ACC112 (cell line): ENCODE data around the gene CFAP57.

ENCODE experiments used
- H2AFZ ChIP-seq: fragments of 200-600 bp; sonication (generic); one replicate; pipeline ENCODE4 v1.6.0; 2017; ENCODE audit warnings: antibody characterized with exemption, low read length; ENCODE audit not compliant: unreplicated experiment
- H3K27ac ChIP-seq: fragments of 200-600 bp; sonication (generic); 2 replicates; pipeline ENCODE4 v1.5.1; 2014; ENCODE audit warnings: low read depth, mild to moderate bottlenecking, antibody characterized with exemption, low read length, moderate library complexity
- H3K27me3 ChIP-seq: fragments of 200-600 bp; sonication (generic); 2 replicates; pipeline ENCODE4 v1.6.1; 2014; ENCODE audit warnings: mild to moderate bottlenecking, antibody characterized with exemption, low read length, moderate library complexity, mixed read lengths; ENCODE audit not compliant: insufficient read depth
- H3K36me3 ChIP-seq: fragments of 200-600 bp; sonication (generic); 2 replicates; pipeline ENCODE4 v1.6.1; 2016; ENCODE audit warnings: mild to moderate bottlenecking, antibody characterized with exemption, low read length, moderate library complexity, mixed read lengths; ENCODE audit not compliant: insufficient read depth
- H3K4me1 ChIP-seq: fragments of 200-600 bp; sonication (generic); one replicate; pipeline ENCODE4 v1.6.1; 2016; ENCODE audit warnings: low read length, mixed read lengths; ENCODE audit not compliant: insufficient read depth, unreplicated experiment, control insufficient read depth
- H3K4me3 ChIP-seq: fragments of 200-600 bp; sonication (generic); 2 replicates; pipeline ENCODE4 v1.5.1; 2014; ENCODE audit warnings: mild to moderate bottlenecking, low read depth, low read length
- H3K79me2 ChIP-seq: fragments of 200-600 bp; sonication (generic); one replicate; pipeline ENCODE4 v1.6.0; 2016; ENCODE audit warnings: low read length; ENCODE audit not compliant: control insufficient read depth, unreplicated experiment, insufficient read depth

The CFAP57 gene

GRCh38 chr1:43302201-43302600, 130.1 kb downstream of the CFAP57 start:
- Histone ChIP-seq H2AFZ (no peak overlapping the region), H3K27me3 (no peaks in the 10 kb centered on the region), H3K4me3 (no peak overlapping the region), H3K79me2 (no peaks in the 10 kb centered on the region), H3K36me3 (no peaks in the 10 kb centered on the region), H3K4me1 (no peaks in the 10 kb centered on the region), H3K27ac (no peak overlapping the region)

GRCh38 chr1:43302721-43303470, 130.8 kb downstream of the CFAP57 start:
- Histone ChIP-seq H3K4me3 (no peak overlapping the region), H2AFZ (no peak overlapping the region), H3K36me3 (no peaks in the 10 kb centered on the region), H3K79me2 (no peaks in the 10 kb centered on the region), H3K27me3 (no peaks in the 10 kb centered on the region), H3K4me1 (no peaks in the 10 kb centered on the region), H3K27ac (no peak overlapping the region)

- H3K4me1 ChIP-seq = no peaks in the 10 kb centered on the region
- H3K36me3 ChIP-seq = no peaks in the 10 kb centered on the region
- no peak overlapping the region for H3K27ac ChIP-seq
- H3K79me2 ChIP-seq = no peaks in the 10 kb centered on the region
- H3K4me3 ChIP-seq = no peak overlapping the region
- H3K27me3 ChIP-seq = no peaks in the 10 kb centered on the region
- no peak overlapping the region for H2AFZ ChIP-seq
Measured at GRCh38 chr1:43303471-43304313, 131.6 kb downstream of the CFAP57 start.
